IPS-18c (cell line): ENCODE results near the gene YBX3.
A peak's percentile ranks its signal among the peaks of the same experiment; 100 is the strongest.
"Not testable (repeated sequence)": the region's sequence is repeated elsewhere in the genome, so short reads cannot be mapped to it uniquely, and the experiment has no call there.

Source experiments
- H3K4me3 ChIP-seq: 2 replicates; pipeline ENCODE4 v1.7.0; 2013; ENCODE audit warnings: low read depth, mild to moderate bottlenecking, low read length, moderate library complexity; ENCODE audit not compliant: insufficient read depth
- H3K9me3 ChIP-seq: one replicate; pipeline ENCODE4 v1.6.1; 2013; ENCODE audit warnings: mild to moderate bottlenecking, low read length, moderate library complexity; ENCODE audit not compliant: control insufficient read depth, insufficient read depth

YBX3 gene

DNA sequence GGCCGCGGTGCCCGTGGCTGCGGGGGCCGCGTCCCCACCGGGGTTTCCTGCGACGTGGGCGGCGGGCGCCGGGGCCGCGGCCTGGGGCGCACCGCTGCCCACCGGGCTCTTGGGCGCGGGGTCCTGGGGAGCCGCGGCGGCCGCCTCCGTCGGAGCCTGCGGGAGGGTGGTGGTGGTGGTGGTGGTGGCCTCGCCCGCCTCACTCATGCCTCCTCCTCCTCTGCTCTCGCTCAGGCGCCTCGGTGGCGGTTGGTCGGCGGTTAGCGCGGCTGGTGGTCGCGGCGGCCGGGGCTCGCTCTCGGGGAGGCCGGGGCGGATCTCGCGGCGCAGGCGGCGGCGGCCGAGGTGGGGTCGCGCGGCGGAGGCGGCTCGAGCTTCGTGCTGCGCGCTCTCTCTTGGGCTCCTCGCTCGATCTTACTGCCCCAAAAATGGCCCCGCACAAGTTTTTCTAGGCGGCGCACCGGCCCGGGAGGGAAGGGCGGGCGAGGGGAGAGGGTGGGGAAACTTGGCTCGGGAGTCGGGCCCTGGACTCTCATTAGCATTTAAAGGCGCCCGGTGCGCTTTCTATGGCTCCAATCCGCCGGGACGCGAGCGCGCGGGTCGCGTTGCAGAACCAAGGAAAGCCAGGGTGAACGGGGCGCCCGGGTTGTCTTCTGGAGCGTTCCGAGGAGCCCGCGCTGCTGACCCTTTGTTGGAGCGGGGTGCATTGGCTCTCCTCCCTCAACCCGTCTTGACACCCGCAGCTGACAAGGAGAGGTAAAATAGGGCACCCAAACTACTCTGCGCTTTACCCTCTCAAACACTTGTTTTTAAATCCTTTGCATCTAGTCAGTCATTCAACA lies at the start of gene YBX3:
YBX3 (minus strand) TSS at position 419 of the 842 bp plus-strand sequence; CDS start at position 207, 212 bp downstream.
- Histone ChIP-seq H3K4me3 (peak within 1 kb of the TSS; percentile 90), H3K9me3 (no peaks in the 10 kb centered on the region)

DNA sequence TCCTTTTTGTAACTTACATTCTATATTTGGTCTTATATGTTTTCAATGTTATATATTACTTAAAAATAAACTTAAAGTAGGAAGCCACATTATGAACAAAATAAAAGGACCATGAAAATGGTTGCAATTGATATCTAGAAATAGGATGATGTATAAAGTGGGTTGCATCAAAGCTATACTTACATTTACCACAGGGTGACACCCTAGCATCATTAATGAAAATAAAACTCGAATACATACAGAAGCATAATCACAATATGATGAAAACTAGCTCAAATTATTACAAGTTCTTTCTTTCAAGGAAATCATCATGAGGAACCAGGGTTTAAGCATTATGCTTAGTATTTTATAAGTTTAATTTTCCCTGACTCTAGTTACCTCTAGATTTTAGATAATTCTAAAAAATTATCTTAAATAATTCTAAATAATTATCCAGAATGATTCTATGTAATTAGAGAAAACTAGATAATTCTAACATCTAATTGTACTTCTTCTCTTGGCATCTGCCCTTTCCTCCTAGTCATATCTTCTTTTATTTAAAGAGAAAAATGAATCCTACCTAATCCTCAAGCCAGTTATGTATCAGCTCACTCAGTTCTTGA lies 48.1 kb upstream of the YBX3 start:
- Histone ChIP-seq H3K4me3 (no peak overlapping the region), H3K9me3 (no peaks in the 10 kb centered on the region)

GRCh38 chr12:10759657-10760056 lies 36.5 kb upstream of the YBX3 start:
- Histone ChIP-seq H3K4me3 (no peak overlapping the region), H3K9me3 (no peaks in the 10 kb centered on the region)

GRCh38 chr12:10756194-10756593 lies 33.1 kb upstream of the YBX3 start:
- no peak overlapping the region for H3K4me3 ChIP-seq
- no peaks in the 10 kb centered on the region for H3K9me3 ChIP-seq

DNA sequence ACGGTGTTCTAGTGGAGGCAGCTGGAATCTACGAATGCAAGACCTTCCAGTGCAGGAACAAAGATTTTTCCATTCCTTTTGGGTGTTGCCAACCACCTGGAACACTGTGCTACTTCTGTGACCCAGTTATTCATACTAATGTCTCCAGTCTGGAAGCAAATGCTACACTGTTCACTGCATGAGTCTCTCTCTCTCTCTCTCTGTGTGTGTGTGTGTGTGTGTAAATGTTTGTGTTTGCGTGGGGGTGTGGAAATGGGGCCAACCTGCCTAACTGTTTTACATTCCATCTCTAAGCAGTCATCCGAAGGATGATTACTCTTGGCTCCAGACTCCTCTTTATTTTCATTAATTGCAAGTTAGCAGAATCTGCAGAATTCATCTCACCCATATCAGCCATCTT lies 29.9 kb upstream of the YBX3 start:
- no peaks in the 10 kb centered on the region for H3K9me3 ChIP-seq

GRCh38 chr12:10750385-10750727 lies 27.2 kb upstream of the YBX3 start:
- no peak overlapping the region for H3K4me3 ChIP-seq
- no peaks in the 10 kb centered on the region for H3K9me3 ChIP-seq

More for the DNA sequence above, 29.9 kb upstream of the YBX3 start:
- H3K4me3 ChIP-seq = no peak overlapping the region

- Histone ChIP-seq H3K9me3 (no peaks in the 10 kb centered on the region), H3K4me3 (no peak overlapping the region; the same call in 1 of the 2 replicates)
Observed at GRCh38 chr12:10749700-10750384, 26.7 kb upstream of the YBX3 start.

GRCh38 chr12:10747730-10748129 lies 24.6 kb upstream of the YBX3 start:
- Histone ChIP-seq H3K9me3 (no peaks in the 10 kb centered on the region), H3K4me3 (no peak overlapping the region)

DNA sequence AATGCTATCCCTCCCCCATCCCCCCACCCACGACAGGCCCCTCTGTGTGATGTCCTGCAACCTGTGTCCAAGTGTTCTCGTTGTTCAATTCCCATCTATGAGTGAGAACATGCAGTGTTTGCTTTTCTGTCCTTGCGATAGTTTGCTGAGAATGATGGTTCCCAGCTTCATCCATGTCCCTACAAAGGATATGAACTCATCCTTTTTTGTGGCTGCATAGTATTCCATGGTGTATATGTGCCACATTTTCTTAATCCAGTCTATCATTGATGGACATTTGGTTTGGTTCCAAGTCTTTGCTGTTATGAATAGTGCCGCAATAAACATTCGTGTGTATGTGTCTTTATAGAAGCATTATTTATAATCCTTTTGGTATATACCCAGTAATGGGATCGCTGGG lies 20.3 kb upstream of the YBX3 start:
- not testable (repeated sequence) for H3K9me3 ChIP-seq, H3K4me3 ChIP-seq

GRCh38 chr12:10741845-10742244 lies 18.7 kb upstream of the YBX3 start:
- Histone ChIP-seq H3K9me3 (no peaks in the 10 kb centered on the region), H3K4me3 (no peak overlapping the region)

- H3K4me3 ChIP-seq = no peak overlapping the region
- no peaks in the 10 kb centered on the region for H3K9me3 ChIP-seq
Observed at GRCh38 chr12:10740182-10740581, 17.1 kb upstream of the YBX3 start.

- Histone ChIP-seq H3K9me3 (no peaks in the 10 kb centered on the region), H3K4me3 (no peak overlapping the region)
Observed at GRCh38 chr12:10739157-10740118, 16.3 kb upstream of the YBX3 start.

DNA sequence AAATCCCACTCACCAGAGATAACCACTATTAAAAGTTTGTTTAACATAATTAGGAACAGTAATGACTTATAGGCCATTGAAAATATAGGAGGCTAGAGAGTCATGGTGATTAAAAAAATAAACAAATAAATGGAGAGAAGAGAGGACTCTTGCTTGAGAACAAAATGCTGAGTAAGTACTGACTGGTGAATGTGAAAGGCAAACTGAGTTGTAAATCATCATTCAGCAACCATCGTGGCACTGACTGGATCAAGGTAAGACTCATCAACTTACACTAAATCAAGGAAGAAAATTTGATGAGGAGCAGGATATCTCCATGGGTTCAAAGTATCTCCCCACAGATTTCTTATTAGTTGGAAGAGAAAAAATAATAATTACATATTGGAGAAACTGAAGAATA lies 14.1 kb upstream of the YBX3 start:
- Histone ChIP-seq H3K4me3 (no peak overlapping the region), H3K9me3 (no peaks in the 10 kb centered on the region)

- no peaks in the 10 kb centered on the region for H3K9me3 ChIP-seq
- H3K4me3 ChIP-seq = no peak overlapping the region
Observed at GRCh38 chr12:10736463-10736862, 13.3 kb upstream of the YBX3 start.

GRCh38 chr12:10735428-10735827 lies 12.3 kb upstream of the YBX3 start:
- Histone ChIP-seq H3K4me3 (no peak overlapping the region), H3K9me3 (no peaks in the 10 kb centered on the region)

GRCh38 chr12:10732549-10732948 lies 9.4 kb upstream of the YBX3 start:
- H3K4me3 ChIP-seq = no peak overlapping the region
- H3K9me3 ChIP-seq = no peaks in the 10 kb centered on the region

DNA sequence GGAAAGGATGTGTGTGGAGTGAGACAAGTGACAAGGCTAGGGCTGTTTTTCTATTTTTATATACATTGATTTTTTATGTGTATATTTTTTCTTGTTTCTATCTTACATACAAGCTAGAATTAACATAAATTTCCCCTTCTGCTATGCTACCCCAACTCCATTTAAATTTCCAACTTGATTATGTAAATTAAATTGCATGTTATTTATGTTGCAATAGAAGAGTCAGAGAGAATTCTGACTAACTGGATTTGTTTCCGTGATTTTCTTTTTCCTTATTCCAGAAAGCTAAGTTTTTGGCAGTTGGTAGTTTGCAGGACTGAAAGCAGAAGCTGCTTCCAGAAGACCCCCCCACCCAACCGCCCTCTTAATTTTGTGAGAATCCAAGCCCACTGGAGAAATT lies 8.9 kb upstream of the YBX3 start:
- Histone ChIP-seq H3K4me3 (no peak overlapping the region), H3K9me3 (no peaks in the 10 kb centered on the region)
